ENCODE results near the gene DIAPH3.

DIAPH3 gene

GRCh38 chr13:59623206-59623915 lies 540.4 kb downstream of the DIAPH3 start:
- no peak for DNase-seq (ENCODE audit: extremely low read depth, low read depth)
- TF ChIP-seq CTCF (IDR thresholded peaks at IDR 0.05; ENCODE audit: low read depth, low read length) = no peak

- no peak for DNase-seq (ENCODE audit: extremely low read depth, low read depth)
Observed at GRCh38 chr13:59621773-59622172, 542.0 kb downstream of the DIAPH3 start.

More at GRCh38 chr13:59621773-59622172, 542.0 kb downstream of the DIAPH3 start:
- TF ChIP-seq CTCF (IDR thresholded peaks at IDR 0.05; ENCODE audit: low read depth, low read length) = no peak

Measured in AG09319 (cell line).